Measurements from ENCODE around the gene GRHL3.

GRCh38 chr1:24327486-24327885 is 8.3 kb downstream of the GRHL3 start:
- TF ChIP-seq EZH2 (IDR thresholded peaks at IDR 0.05; ENCODE audit: insufficient read depth, poor library complexity, severe bottlenecking) (no peak), EZH2phosphoT487 (IDR thresholded peaks at IDR 0.05; ENCODE audit: insufficient read depth, low read depth) (no peak)
